ENCODE data around the gene ADCY2.

Gene ADCY2

GRCh38 chr5:7772141-7772540 is 376.2 kb downstream of the ADCY2 start:
- Histone ChIP-seq H3K4me3 (ENCODE audit: low read depth, low read length) (no peak overlapping the region), H3K4me1 (ENCODE audit: control insufficient read depth, insufficient read depth, low read length) (no peaks in the 10 kb centered on the region), H3K9me3 (ENCODE audit: control insufficient read depth, insufficient read depth, low read depth, low read length) (no peaks in the 10 kb centered on the region), H3K27ac (ENCODE audit: extremely low read depth, low read depth, low read length) (no peak overlapping the region), H3K36me3 (ENCODE audit: control insufficient read depth in 2 of 2, insufficient read depth in 1 of 2, low read length in 2 of 2) (no peaks in the 10 kb centered on the region)
- ChIA-PET POLR2A (no interaction called here), CTCF (interaction anchor here (0.6 to 2.7 kb wide), 6 partner anchors 17 to 1973 kb away, joined by 3 to 11 read pairs (median 5); no protein-coding TSS in a partner anchor)
- TF ChIP-seq WT1 (tag by site-specific recombination; IDR thresholded peaks at IDR 0.05) (no peak), ZSCAN30 (tag by site-specific recombination; IDR thresholded peaks at IDR 0.05) (no peak), ZNF510 (tag by site-specific recombination; IDR thresholded peaks at IDR 0.05; ENCODE audit: insufficient replicate concordance) (no peak)
- TF ChIP-seq, protein P1, sequence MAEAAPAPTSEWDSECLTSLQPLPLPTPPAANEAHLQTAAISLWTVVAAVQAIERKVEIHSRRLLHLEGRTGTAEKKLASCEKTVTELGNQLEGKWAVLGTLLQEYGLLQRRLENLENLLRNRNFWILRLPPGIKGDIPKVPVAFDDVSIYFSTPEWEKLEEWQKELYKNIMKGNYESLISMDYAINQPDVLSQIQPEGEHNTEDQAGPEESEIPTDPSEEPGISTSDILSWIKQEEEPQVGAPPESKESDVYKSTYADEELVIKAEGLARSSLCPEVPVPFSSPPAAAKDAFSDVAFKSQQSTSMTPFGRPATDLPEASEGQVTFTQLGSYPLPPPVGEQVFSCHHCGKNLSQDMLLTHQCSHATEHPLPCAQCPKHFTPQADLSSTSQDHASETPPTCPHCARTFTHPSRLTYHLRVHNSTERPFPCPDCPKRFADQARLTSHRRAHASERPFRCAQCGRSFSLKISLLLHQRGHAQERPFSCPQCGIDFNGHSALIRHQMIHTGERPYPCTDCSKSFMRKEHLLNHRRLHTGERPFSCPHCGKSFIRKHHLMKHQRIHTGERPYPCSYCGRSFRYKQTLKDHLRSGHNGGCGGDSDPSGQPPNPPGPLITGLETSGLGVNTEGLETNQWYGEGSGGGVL (tag by site-specific recombination; IDR thresholded peaks at IDR 0.05) = no peak

- Histone ChIP-seq H3K4me1 (ENCODE audit: control insufficient read depth, insufficient read depth, low read length) (no peaks in the 10 kb centered on the region), H3K4me3 (ENCODE audit: low read depth, low read length) (no peak overlapping the region), H3K9me3 (ENCODE audit: control insufficient read depth, insufficient read depth, low read depth, low read length) (no peaks in the 10 kb centered on the region), H3K27ac (ENCODE audit: extremely low read depth, low read depth, low read length) (no peak overlapping the region), H3K36me3 (ENCODE audit: control insufficient read depth in 2 of 2, insufficient read depth in 1 of 2, low read length in 2 of 2) (no peaks in the 10 kb centered on the region)
- ChIA-PET CTCF (interaction anchor here (1.8 kb wide), 1 partner anchor 18 kb away, joined by 8 read pairs; no protein-coding TSS in a partner anchor), POLR2A (no interaction called here)
- TF ChIP-seq ZNF580 (tag by site-specific recombination; IDR thresholded peaks at IDR 0.05) (no peak), ZNF354C (tag by site-specific recombination; IDR thresholded peaks at IDR 0.05; ENCODE audit: borderline replicate concordance, low read depth) (no peak), ZNF112 (tag by site-specific recombination; IDR thresholded peaks at IDR 0.05) (no peak), GFI1B (tag by site-specific recombination; IDR thresholded peaks at IDR 0.05) (no peak), SP7 (tag by site-specific recombination; IDR thresholded peaks at IDR 0.05) (no peak), ZNF280D (tag by site-specific recombination; IDR thresholded peaks at IDR 0.05) (no peak), ZNF24 (tag by site-specific recombination; IDR thresholded peaks at IDR 0.05) (no peak), OVOL3 (tag by site-specific recombination; IDR thresholded peaks at IDR 0.05) (no peak), ZNF423 (tag by site-specific recombination; IDR thresholded peaks at IDR 0.05) (no peak), HOXC10 (CRISPR knock-in tag; IDR thresholded peaks at IDR 0.05) (no peak)
- TF ChIP-seq, protein P2, sequence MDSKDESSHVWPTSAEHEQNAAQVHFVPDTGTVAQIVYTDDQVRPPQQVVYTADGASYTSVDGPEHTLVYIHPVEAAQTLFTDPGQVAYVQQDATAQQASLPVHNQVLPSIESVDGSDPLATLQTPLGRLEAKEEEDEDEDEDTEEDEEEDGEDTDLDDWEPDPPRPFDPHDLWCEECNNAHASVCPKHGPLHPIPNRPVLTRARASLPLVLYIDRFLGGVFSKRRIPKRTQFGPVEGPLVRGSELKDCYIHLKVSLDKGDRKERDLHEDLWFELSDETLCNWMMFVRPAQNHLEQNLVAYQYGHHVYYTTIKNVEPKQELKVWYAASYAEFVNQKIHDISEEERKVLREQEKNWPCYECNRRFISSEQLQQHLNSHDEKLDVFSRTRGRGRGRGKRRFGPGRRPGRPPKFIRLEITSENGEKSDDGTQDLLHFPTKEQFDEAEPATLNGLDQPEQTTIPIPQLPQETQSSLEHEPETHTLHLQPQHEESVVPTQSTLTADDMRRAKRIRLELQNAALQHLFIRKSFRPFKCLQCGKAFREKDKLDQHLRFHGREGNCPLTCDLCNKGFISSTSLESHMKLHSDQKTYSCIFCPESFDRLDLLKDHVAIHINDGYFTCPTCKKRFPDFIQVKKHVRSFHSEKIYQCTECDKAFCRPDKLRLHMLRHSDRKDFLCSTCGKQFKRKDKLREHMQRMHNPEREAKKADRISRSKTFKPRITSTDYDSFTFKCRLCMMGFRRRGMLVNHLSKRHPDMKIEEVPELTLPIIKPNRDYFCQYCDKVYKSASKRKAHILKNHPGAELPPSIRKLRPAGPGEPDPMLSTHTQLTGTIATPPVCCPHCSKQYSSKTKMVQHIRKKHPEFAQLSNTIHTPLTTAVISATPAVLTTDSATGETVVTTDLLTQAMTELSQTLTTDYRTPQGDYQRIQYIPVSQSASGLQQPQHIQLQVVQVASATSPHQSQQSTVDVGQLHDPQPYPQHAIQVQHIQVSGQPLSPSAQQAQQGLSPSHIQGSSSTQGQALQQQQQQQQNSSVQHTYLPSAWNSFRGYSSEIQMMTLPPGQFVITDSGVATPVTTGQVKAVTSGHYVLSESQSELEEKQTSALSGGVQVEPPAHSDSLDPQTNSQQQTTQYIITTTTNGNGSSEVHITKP (tag by site-specific recombination; IDR thresholded peaks at IDR 0.05) = no peak
- TF ChIP-seq, protein P3, sequence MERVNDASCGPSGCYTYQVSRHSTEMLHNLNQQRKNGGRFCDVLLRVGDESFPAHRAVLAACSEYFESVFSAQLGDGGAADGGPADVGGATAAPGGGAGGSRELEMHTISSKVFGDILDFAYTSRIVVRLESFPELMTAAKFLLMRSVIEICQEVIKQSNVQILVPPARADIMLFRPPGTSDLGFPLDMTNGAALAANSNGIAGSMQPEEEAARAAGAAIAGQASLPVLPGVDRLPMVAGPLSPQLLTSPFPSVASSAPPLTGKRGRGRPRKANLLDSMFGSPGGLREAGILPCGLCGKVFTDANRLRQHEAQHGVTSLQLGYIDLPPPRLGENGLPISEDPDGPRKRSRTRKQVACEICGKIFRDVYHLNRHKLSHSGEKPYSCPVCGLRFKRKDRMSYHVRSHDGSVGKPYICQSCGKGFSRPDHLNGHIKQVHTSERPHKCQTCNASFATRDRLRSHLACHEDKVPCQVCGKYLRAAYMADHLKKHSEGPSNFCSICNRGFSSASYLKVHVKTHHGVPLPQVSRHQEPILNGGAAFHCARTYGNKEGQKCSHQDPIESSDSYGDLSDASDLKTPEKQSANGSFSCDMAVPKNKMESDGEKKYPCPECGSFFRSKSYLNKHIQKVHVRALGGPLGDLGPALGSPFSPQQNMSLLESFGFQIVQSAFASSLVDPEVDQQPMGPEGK (tag by site-specific recombination; IDR thresholded peaks at IDR 0.05) = no peak
- TF ChIP-seq, protein P4, sequence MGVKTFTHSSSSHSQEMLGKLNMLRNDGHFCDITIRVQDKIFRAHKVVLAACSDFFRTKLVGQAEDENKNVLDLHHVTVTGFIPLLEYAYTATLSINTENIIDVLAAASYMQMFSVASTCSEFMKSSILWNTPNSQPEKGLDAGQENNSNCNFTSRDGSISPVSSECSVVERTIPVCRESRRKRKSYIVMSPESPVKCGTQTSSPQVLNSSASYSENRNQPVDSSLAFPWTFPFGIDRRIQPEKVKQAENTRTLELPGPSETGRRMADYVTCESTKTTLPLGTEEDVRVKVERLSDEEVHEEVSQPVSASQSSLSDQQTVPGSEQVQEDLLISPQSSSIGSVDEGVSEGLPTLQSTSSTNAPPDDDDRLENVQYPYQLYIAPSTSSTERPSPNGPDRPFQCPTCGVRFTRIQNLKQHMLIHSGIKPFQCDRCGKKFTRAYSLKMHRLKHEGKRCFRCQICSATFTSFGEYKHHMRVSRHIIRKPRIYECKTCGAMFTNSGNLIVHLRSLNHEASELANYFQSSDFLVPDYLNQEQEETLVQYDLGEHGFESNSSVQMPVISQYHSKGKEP (tag by site-specific recombination; IDR thresholded peaks at IDR 0.05) = no peak
These were observed 377.2 kb downstream of the ADCY2 start for GRCh38 chr5:7773178-7773577.

Data from HEK293 (cell line).